HEK293 (cell line): ENCODE data around the gene MBTD1.

Source experiments
- CTCF ChIA-PET: fragments of 350-600 bp; formaldehyde crosslinking; extraction: SDS; loops from one replicate; lab custom pipeline; 2021; ENCODE audit warnings: antibody characterized with exemption; lab: Yijun Ruan, JAX
- POLR2A ChIA-PET: fragments of 300-600 bp; formaldehyde crosslinking; extraction: SDS; loops from one replicate; lab custom pipeline; 2020; ENCODE audit warnings: antibody characterized with exemption, inconsistent platforms; lab: Yijun Ruan, JAX
- H3K27ac ChIP-seq: fragments of 200-500 bp; sonication (Bioruptor generic); 2 replicates; pipeline ENCODE4 v1.5.1; 2014; ENCODE audit warnings: low read depth, low read length, control low read depth, inconsistent platforms; ENCODE audit errors: extremely low read depth
- H3K36me3 ChIP-seq, 2 experiments: fragments of 200-500 bp in 1 of 2; sonication (Bioruptor generic) in 1 of 2; 1 replicate in 1 of 2; 2 replicates in 1 of 2; pipeline ENCODE4 v1.5.1; 2014 to 2017; ENCODE audit warnings: inconsistent platforms in 2 of 2, low read length in 2 of 2; ENCODE audit not compliant: control insufficient read depth in 2 of 2, insufficient read depth in 1 of 2
- H3K4me1 ChIP-seq: fragments of 200-500 bp; sonication (Bioruptor generic); 2 replicates; pipeline ENCODE4 v1.5.1; 2014; ENCODE audit warnings: mild to moderate bottlenecking, low read length, inconsistent platforms; ENCODE audit not compliant: control insufficient read depth, insufficient read depth
- H3K4me3 ChIP-seq: 2 replicates; pipeline ENCODE4 v1.5.1; 2011; ENCODE audit warnings: low read depth, mild to moderate bottlenecking, control low read depth, low read length, moderate library complexity
- H3K9me3 ChIP-seq: fragments of 200-500 bp; sonication (Bioruptor generic); 2 replicates; pipeline ENCODE4 v1.5.1; 2014; ENCODE audit warnings: low read depth, low read length, inconsistent platforms; ENCODE audit not compliant: control insufficient read depth, insufficient read depth
- PBX3 ChIP-seq: sonication (generic); formaldehyde crosslinking; IDR thresholded peaks from 2 replicates; pipeline ENCODE4 v1.8.1; 2022; ENCODE audit warnings: mild to moderate bottlenecking, moderate library complexity, missing genetic modification reagents
- PRDM1 ChIP-seq: fragments of 450-650 bp; formaldehyde crosslinking; IDR thresholded peaks from 2 replicates; pipeline ENCODE4; 2016; ENCODE audit warnings: missing biosample characterization, missing genetic modification characterization
- SP3 ChIP-seq: fragments of 450-650 bp; formaldehyde crosslinking; IDR thresholded peaks from 2 replicates; pipeline ENCODE4 v1.5.1; 2016; ENCODE audit warnings: missing biosample characterization, missing genetic modification characterization
- SP7 ChIP-seq: fragments of 450-650 bp; formaldehyde crosslinking; IDR thresholded peaks from 2 replicates; pipeline ENCODE4 v1.5.1; 2016; ENCODE audit warnings: missing biosample characterization, missing genetic modification characterization
- ZBTB49 ChIP-seq: fragments of 450-650 bp; formaldehyde crosslinking; IDR thresholded peaks from 2 replicates; pipeline ENCODE4 v1.5.1; 2016; ENCODE audit warnings: missing biosample characterization, missing genetic modification characterization, low read depth
- ZNF132 ChIP-seq: fragments of 450-650 bp; formaldehyde crosslinking; IDR thresholded peaks from 2 replicates; pipeline ENCODE4 v1.5.1; 2017; ENCODE audit warnings: missing biosample characterization, missing genetic modification characterization, borderline replicate concordance
- ZNF23 ChIP-seq: fragments of 450-650 bp; formaldehyde crosslinking; IDR thresholded peaks from 2 replicates; pipeline ENCODE4 v1.5.1; 2016; ENCODE audit warnings: missing biosample characterization, missing genetic modification characterization, borderline replicate concordance
- ZNF341 ChIP-seq: fragments of 450-650 bp; formaldehyde crosslinking; IDR thresholded peaks from 2 replicates; pipeline ENCODE4; 2016; ENCODE audit warnings: low read depth, missing biosample characterization, missing genetic modification characterization
- ZNF488 ChIP-seq: fragments of 450-650 bp; formaldehyde crosslinking; IDR thresholded peaks from 2 replicates; pipeline ENCODE4 v1.5.1; 2016; ENCODE audit warnings: missing biosample characterization, missing genetic modification characterization
- ZNF513 ChIP-seq: fragments of 450-650 bp; IDR thresholded peaks from 2 replicates; pipeline ENCODE4 v1.5.1; 2018; ENCODE audit warnings: missing biosample characterization, missing genetic modification characterization
- ZNF596 ChIP-seq: fragments of 450-650 bp; IDR thresholded peaks from 2 replicates; pipeline ENCODE4 v1.5.0; 2018; ENCODE audit warnings: missing biosample characterization, mild to moderate bottlenecking, missing genetic modification characterization, moderate library complexity
- ZNF768 ChIP-seq: fragments of 450-650 bp; formaldehyde crosslinking; IDR thresholded peaks from 2 replicates; pipeline ENCODE4 v1.5.1; 2018; ENCODE audit warnings: missing biosample characterization, mild to moderate bottlenecking, missing genetic modification characterization
- ZNF785 ChIP-seq: fragments of 450-650 bp; formaldehyde crosslinking; IDR thresholded peaks from 2 replicates; pipeline ENCODE4 v1.5.1; 2016; ENCODE audit warnings: missing biosample characterization, missing genetic modification characterization
- ZNF843 ChIP-seq: fragments of 450-650 bp; formaldehyde crosslinking; IDR thresholded peaks from 2 replicates; pipeline ENCODE4 v1.5.1; 2016; ENCODE audit warnings: missing biosample characterization, missing genetic modification characterization
- TF ChIP-seq, protein P1 (sequence below): fragments of 450-650 bp; formaldehyde crosslinking; IDR thresholded peaks from 2 replicates; pipeline ENCODE4 v1.5.1; 2017; ENCODE audit warnings: missing biosample characterization, missing genetic modification characterization
- TF ChIP-seq, protein P2 (sequence below): fragments of 450-650 bp; formaldehyde crosslinking; IDR thresholded peaks from 2 replicates; pipeline ENCODE4 v1.5.1; 2016; ENCODE audit warnings: missing biosample characterization, missing genetic modification characterization

The MBTD1 gene

DNA sequence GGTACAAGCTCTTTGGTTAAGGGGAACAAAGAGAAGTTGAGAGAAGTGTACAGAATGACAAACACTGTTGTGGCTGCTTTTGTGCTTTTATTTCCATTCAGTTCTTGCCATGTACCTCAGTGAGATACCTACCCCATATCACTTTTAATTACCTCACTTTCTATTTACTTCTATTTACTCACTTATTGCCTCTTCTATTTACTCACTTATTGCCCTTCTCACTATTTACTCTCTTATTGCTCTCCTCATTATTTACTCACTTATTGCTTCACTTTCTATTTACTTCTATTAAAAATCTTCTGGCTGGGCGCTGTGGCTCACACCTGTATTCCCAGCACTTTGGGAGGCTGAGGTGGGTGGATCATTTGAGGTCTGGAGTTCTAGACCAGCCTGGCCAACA is 41.9 kb downstream of the MBTD1 start:
- Histone ChIP-seq H3K27ac (no peak overlapping the region), H3K36me3 (peaks cover 54 to 76% of the 10 kb centered on the region in 2 experiments), H3K9me3 (no peaks in the 10 kb centered on the region), H3K4me1 (no peaks in the 10 kb centered on the region), H3K4me3 (no peak overlapping the region)
- CTCF ChIA-PET = no interaction called here
- POLR2A ChIA-PET = no interaction called here
- peak; percentile 72 for TF ChIP-seq PRDM1 (tag by site-specific recombination)
- TF ChIP-seq PBX3 (CRISPR knock-in tag) = no peak
- TF ChIP-seq, all 188 proteins: peak for 1

DNA sequence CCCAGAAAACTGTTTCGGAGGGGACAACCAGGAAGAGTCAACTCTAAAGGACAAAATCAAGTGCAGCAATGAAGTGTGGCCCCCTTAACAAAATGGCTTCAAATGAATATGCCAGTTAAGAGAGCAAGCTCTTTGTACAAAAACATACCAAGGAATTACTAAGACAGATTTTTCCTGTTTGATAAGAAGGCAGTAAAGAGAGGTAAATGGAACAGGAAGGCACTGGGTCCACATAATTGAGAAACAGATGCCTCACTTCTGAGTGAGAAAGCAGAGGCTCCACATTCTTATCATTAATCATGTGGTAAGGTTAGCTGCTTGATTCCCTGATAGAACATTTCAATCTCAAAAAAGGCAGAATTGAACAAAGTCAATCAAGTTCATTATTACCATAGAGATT is 44.9 kb downstream of the MBTD1 start:
- TF ChIP-seq, protein P1, sequence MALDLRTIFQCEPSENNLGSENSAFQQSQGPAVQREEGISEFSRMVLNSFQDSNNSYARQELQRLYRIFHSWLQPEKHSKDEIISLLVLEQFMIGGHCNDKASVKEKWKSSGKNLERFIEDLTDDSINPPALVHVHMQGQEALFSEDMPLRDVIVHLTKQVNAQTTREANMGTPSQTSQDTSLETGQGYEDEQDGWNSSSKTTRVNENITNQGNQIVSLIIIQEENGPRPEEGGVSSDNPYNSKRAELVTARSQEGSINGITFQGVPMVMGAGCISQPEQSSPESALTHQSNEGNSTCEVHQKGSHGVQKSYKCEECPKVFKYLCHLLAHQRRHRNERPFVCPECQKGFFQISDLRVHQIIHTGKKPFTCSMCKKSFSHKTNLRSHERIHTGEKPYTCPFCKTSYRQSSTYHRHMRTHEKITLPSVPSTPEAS (tag by site-specific recombination) = no peak
- TF ChIP-seq ZNF341 (tag by site-specific recombination) = no peak
- no peak for TF ChIP-seq ZNF596 (tag by site-specific recombination)
- TF ChIP-seq, protein P2, sequence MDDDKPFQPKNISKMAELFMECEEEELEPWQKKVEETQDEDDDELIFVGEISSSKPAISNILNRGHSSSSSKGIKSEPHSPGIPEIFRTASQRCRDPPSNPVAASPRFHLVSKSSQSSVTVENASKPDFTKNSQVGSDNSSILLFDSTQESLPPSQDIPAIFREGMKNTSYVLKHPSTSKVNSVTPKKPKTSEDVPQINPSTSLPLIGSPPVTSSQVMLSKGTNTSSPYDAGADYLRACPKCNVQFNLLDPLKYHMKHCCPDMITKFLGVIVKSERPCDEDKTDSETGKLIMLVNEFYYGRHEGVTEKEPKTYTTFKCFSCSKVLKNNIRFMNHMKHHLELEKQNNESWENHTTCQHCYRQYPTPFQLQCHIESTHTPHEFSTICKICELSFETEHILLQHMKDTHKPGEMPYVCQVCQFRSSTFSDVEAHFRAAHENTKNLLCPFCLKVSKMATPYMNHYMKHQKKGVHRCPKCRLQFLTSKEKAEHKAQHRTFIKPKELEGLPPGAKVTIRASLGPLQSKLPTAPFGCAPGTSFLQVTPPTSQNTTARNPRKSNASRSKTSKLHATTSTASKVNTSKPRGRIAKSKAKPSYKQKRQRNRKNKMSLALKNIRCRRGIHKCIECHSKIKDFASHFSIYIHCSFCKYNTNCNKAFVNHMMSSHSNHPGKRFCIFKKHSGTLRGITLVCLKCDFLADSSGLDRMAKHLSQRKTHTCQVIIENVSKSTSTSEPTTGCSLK (tag by site-specific recombination) = no peak
- TF ChIP-seq ZNF785 (tag by site-specific recombination) = no peak
- TF ChIP-seq ZNF513 (tag by site-specific recombination) = no peak
- no peak for TF ChIP-seq SP3 (tag by site-specific recombination)
- TF ChIP-seq SP7 (tag by site-specific recombination) = no peak
- TF ChIP-seq ZNF843 (tag by site-specific recombination) = no peak
- TF ChIP-seq, all 188 proteins: peak for 0
- peaks cover 70 to 74% of the 10 kb centered on the region in 2 experiments for H3K36me3 ChIP-seq
- POLR2A ChIA-PET = no interaction called here
- CTCF ChIA-PET = interaction anchor here (0.8 to 0.9 kb wide), 2 partner anchors 45 to 84 kb away, joined by 3 read pairs; no protein-coding TSS in a partner anchor
- H3K4me3 ChIP-seq = no peak overlapping the region
- no peak overlapping the region for H3K27ac ChIP-seq
- H3K4me1 ChIP-seq = no peaks in the 10 kb centered on the region
- H3K9me3 ChIP-seq = no peaks in the 10 kb centered on the region

DNA sequence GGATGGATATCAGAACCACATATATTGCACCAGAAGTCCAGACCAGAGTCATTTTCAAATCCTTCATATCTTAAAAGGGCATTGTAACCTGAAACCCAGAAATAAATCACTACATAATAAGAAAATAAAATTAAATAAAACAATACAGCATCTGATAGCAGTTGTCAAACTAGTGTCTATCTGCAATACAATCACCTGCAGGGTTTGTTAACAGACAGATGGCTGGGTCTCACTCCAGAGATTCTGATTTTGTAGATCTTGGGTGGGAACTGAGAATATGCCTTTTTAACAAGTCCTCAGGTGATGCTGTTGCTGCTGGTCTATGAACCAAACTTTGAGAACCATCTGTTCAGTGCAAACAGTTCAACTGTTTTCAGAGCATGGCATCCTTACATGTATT is 56.0 kb downstream of the MBTD1 start:
- POLR2A ChIA-PET = no interaction called here
- CTCF ChIA-PET = interaction anchor here (0.6 kb wide), 1 partner anchor 119 kb away, joined by 4 read pairs; no protein-coding TSS in a partner anchor
- Histone ChIP-seq H3K27ac (no peak overlapping the region), H3K36me3 (peaks cover 60 to 81% of the 10 kb centered on the region in 2 experiments), H3K9me3 (no peaks in the 10 kb centered on the region), H3K4me1 (no peaks in the 10 kb centered on the region), H3K4me3 (no peak overlapping the region)
- TF ChIP-seq ZNF23 (no peak), ZNF132 (no peak), ZNF768 (tag by site-specific recombination) (no peak), ZBTB49 (tag by site-specific recombination) (no peak), ZNF488 (tag by site-specific recombination) (no peak)
